Skeletal muscle satellite cell (primary cell): Measurements from ENCODE around the gene RAPGEF3.

ENCODE experiments used
- H3K27me3 ChIP-seq: 2 replicates; pipeline ENCODE4 v1.7.0; 2013; ENCODE audit warnings: low read length; ENCODE audit not compliant: control insufficient read depth, insufficient read depth
- H3K36me3 ChIP-seq: 2 replicates; pipeline ENCODE4 v1.7.0; 2013; ENCODE audit warnings: mild to moderate bottlenecking, control low read depth, low read length; ENCODE audit not compliant: insufficient read depth
- H3K4me1 ChIP-seq: 2 replicates; pipeline ENCODE4 v1.7.0; 2013; ENCODE audit warnings: low read length; ENCODE audit not compliant: control insufficient read depth, insufficient read depth
- H3K4me2 ChIP-seq: 2 replicates; pipeline ENCODE4 v1.7.0; 2013; ENCODE audit warnings: mild to moderate bottlenecking, low read length
- H3K4me3 ChIP-seq: 2 replicates; pipeline ENCODE4 v1.7.0; 2013; ENCODE audit warnings: low read length
- H3K9ac ChIP-seq: 2 replicates; pipeline ENCODE4 v1.7.0; 2013; ENCODE audit warnings: mild to moderate bottlenecking, low read depth, low read length, moderate library complexity
- H3K9me3 ChIP-seq: replicated peaks from 2 replicates; pipeline ENCODE4 v1.7.0; 2013; ENCODE audit warnings: mild to moderate bottlenecking, control low read depth, low read length

RAPGEF3 gene

GRCh38 chr12:47798382-47798948 lies 39.8 kb upstream of the RAPGEF3 start:
- no peak overlapping the region for H3K4me2 ChIP-seq
- H3K27me3 ChIP-seq, result no peaks in the 10 kb centered on the region
- no peaks in the 10 kb centered on the region for H3K9me3 ChIP-seq
- H3K4me3 ChIP-seq, result no peak overlapping the region
- H3K4me1 ChIP-seq, result peaks cover 17% of the 10 kb centered on the region
- no peak overlapping the region for H3K9ac ChIP-seq
- H3K36me3 ChIP-seq, result peaks cover 57% of the 10 kb centered on the region

GRCh38 chr12:47797441-47797840 lies 38.8 kb upstream of the RAPGEF3 start:
- H3K36me3 ChIP-seq, result peaks cover 57% of the 10 kb centered on the region
- H3K4me2 ChIP-seq, result no peak overlapping the region

GRCh38 chr12:47795814-47796411 lies 37.2 kb upstream of the RAPGEF3 start:
- peaks cover 67% of the 10 kb centered on the region for H3K36me3 ChIP-seq
- H3K27me3 ChIP-seq, result no peaks in the 10 kb centered on the region
- H3K4me3 ChIP-seq, result no peak overlapping the region
- no peak overlapping the region for H3K9ac ChIP-seq
- no peak overlapping the region for H3K4me2 ChIP-seq
- H3K9me3 ChIP-seq, result no peaks in the 10 kb centered on the region
- H3K4me1 ChIP-seq, result peaks cover 10% of the 10 kb centered on the region

More at GRCh38 chr12:47797441-47797840, 38.8 kb upstream of the RAPGEF3 start:
- H3K9ac ChIP-seq, result no peak overlapping the region
- peaks cover 17% of the 10 kb centered on the region for H3K4me1 ChIP-seq
- no peak overlapping the region for H3K4me3 ChIP-seq
- no peaks in the 10 kb centered on the region for H3K27me3 ChIP-seq
- H3K9me3 ChIP-seq, result no peaks in the 10 kb centered on the region

GRCh38 chr12:47795121-47795813 lies 36.6 kb upstream of the RAPGEF3 start:
- no peaks in the 10 kb centered on the region for H3K9me3 ChIP-seq
- peaks cover 9% of the 10 kb centered on the region for H3K4me1 ChIP-seq
- no peak overlapping the region for H3K9ac ChIP-seq
- H3K27me3 ChIP-seq, result no peaks in the 10 kb centered on the region
- H3K4me2 ChIP-seq, result no peak overlapping the region
- H3K4me3 ChIP-seq, result no peak overlapping the region
- H3K36me3 ChIP-seq, result peaks cover 73% of the 10 kb centered on the region

- Histone ChIP-seq H3K9ac (no peak overlapping the region), H3K4me1 (peaks cover 3% of the 10 kb centered on the region), H3K4me2 (no peak overlapping the region), H3K36me3 (peaks cover 78% of the 10 kb centered on the region), H3K4me3 (no peak overlapping the region), H3K27me3 (no peaks in the 10 kb centered on the region), H3K9me3 (no peaks in the 10 kb centered on the region)
Measured at GRCh38 chr12:47794679-47795078, 36.0 kb upstream of the RAPGEF3 start.

GRCh38 chr12:47793015-47793681 lies 34.5 kb upstream of the RAPGEF3 start:
- Histone ChIP-seq H3K9me3 (no peaks in the 10 kb centered on the region), H3K4me3 (no peak overlapping the region), H3K4me2 (no peak overlapping the region), H3K4me1 (no peaks in the 10 kb centered on the region), H3K36me3 (peaks cover 84% of the 10 kb centered on the region), H3K27me3 (no peaks in the 10 kb centered on the region), H3K9ac (no peak overlapping the region)

- Histone ChIP-seq H3K27me3 (no peaks in the 10 kb centered on the region), H3K9ac (no peak overlapping the region), H3K9me3 (no peaks in the 10 kb centered on the region), H3K36me3 (peaks cover 87% of the 10 kb centered on the region), H3K4me1 (no peaks in the 10 kb centered on the region), H3K4me3 (no peak overlapping the region), H3K4me2 (no peak overlapping the region)
Measured at GRCh38 chr12:47791874-47792273, 33.2 kb upstream of the RAPGEF3 start.

GRCh38 chr12:47791351-47791746 lies 32.7 kb upstream of the RAPGEF3 start:
- Histone ChIP-seq H3K9me3 (no peaks in the 10 kb centered on the region), H3K36me3 (peaks cover 88% of the 10 kb centered on the region)

GRCh38 chr12:47790676-47791350 lies 32.1 kb upstream of the RAPGEF3 start:
- Histone ChIP-seq H3K4me1 (no peaks in the 10 kb centered on the region), H3K9me3 (no peaks in the 10 kb centered on the region), H3K9ac (no peak overlapping the region), H3K36me3 (peaks cover 90% of the 10 kb centered on the region), H3K4me3 (no peak overlapping the region), H3K4me2 (no peak overlapping the region), H3K27me3 (no peaks in the 10 kb centered on the region)

More at GRCh38 chr12:47791351-47791746, 32.7 kb upstream of the RAPGEF3 start:
- Histone ChIP-seq H3K27me3 (no peaks in the 10 kb centered on the region), H3K4me3 (no peak overlapping the region), H3K4me1 (no peaks in the 10 kb centered on the region), H3K4me2 (no peak overlapping the region), H3K9ac (no peak overlapping the region)

- Histone ChIP-seq H3K9me3 (no peaks in the 10 kb centered on the region), H3K4me3 (no peak overlapping the region), H3K27me3 (no peaks in the 10 kb centered on the region), H3K36me3 (peaks cover 90% of the 10 kb centered on the region), H3K9ac (no peak overlapping the region), H3K4me2 (no peak overlapping the region), H3K4me1 (no peaks in the 10 kb centered on the region)
Measured at GRCh38 chr12:47789712-47790489, 31.2 kb upstream of the RAPGEF3 start.
